Left kidney (tissue), 2 donors: Measurements from ENCODE around the gene TRAF3. TPM values are rescaled to one million over a fixed set of nuclear protein-coding genes. Genes with fewer than 3 reads are reported as not detected.
"Not testable (repeated sequence)": the region's sequence is repeated elsewhere in the genome, so short reads cannot be mapped to it uniquely, and the experiment has no call there.

Source experiments
- DNase-seq: peaks from one replicate; pipeline ENCODE4 v3.0.0-alpha.2; 2013
- polyA plus RNA-seq: library from polyadenylated mRNA; unstranded; fragments of 120-200 nt; gene quantifications from one replicate; pipeline ENCODE4 v1.2.1, GENCODE V29; 2013; ENCODE audit not compliant: insufficient read length

The TRAF3 gene
- polyA plus RNA-seq, 1 donor: 17.7 TPM

DNA sequence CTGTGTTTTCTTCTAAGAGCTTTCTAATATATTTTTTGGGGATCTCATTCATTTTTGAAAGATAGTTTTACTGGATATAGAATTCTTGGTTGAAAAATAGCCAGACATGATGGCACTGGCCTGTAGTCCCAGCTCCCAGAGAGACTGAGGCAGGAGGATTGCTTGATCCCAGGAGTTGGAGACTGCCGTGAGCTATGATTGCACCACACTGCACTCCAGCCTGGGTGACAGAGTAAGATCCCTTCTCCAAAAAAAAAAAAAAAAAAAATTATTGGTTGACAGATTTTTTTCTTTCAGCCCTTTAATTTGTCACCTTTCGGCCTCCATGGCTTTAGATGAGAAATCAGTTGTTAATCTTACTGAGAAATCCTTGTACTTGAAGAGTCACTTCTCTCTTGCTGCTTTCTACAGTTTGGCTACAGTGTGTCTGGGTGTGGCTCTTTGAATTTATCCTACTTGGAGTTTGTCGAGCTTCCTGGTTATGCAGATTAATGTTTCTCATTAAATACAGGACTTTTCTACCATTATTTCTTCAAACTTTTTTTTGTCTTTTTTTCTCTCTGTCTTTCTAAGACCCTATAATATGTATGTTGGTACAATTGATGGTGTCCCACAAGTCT, 85.0 kb downstream of the TRAF3 start:
- DNase-seq: no peak

DNA sequence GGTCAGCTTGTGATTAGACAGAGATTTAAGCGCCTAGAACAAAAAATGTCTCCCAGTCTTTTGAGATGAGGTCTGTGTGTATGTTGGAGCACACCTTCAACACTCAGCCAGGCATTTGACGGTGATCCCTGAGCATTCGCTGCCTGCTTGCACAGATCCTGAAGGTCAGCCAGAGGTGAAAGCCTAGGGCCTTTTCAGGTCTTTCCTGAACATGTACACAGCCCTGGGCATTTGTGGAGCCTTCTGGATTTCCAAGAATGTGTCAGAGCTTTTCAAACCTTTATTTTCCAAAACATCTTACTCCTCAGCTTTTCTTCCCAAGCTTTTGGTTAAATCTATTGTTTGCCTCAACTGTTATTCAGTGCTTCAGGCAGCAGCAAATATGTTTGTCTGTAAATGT, 86.1 kb downstream of the TRAF3 start:
- no peak for DNase-seq

DNA sequence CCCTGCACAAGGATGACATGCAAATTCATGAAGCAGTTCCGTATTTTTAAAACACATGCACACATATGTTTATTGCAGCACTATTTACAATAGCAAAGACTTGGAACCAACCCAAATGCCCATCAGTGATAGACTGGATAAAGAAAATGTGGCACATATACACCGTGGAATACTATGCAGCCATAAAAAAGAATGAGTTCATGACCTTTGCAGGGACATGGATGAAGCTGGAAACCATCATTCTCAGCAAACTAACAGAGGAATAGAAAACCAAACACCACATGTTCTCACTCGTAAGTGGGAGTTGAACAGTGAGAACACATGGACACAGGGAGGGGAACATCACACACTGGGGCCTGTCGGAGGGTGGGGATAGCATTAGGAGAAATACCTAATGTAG, 88.7 kb downstream of the TRAF3 start:
- DNase-seq: not testable (repeated sequence)

DNA sequence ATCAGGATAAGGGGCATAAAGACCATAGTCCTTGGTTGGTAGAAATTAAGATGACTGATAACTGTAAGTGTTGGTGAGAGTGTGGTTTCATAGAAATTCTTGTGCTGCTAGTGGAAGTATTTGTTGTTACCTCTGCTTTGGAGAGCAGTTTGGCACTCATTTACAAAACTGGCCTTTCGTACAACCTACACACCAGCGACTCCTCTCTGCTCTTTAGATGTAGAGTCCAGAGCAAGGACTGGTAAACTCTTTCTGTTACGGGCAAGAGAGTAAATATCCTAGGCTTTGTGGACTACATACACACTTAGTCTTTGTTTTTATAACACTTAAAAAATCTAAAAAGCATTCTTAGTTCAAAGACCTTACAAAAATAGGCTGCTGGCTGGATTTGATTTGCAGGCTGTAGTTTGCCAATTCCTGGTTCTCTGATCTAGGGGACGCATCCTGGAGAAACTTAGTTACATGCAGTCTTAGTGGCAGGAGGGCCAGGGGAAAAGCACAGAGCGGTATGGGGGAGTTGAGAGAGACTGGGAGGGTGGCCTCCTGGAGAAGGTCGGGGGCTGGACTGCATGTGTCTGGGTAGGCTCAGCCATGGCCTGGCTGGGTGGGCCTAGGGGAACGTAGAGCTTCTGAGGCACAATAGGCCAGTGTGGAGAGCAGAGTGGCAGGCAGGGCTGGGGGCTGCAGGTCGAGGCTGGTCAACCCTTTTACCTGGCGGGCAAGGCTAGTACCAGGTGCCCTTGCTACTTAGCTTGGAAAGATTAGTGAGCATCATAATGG, 89.9 kb downstream of the TRAF3 start:
- DNase-seq: no peak

DNA sequence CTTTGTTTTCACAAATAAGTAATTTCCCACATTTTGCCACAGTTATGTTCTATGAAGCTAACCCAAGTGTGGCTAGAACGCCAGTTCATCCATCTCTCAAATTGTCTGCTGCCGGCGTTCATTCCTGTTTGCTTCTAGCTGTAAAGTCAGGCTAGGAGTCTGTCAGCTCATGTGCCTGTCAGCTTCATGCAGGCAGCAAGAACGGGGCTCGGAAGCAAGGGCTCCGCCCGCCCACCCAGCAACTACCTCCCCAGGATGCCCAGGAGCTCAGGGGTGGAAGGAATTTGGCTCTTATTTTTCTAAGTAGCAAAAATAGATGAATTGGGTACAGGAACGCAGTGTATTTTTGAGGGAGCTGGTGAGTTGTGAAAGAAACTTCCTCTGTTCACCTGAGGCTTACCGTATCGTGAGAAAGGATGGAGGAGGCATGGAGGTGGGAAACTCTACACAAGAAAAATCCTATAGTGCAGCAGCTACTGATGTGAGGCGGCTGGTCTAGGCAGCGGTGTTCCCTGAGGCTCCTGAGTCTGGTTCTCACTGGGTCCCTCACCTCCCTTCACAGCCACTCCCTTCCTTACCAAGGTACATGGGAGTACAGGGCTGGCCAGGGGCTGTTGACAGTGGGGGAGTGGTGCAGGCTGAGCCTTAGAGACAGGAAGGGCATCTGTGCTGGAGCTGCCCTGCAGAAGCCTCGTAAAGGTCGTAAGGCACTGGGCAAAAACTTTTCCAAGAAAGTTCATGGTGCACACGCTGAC, 90.8 kb downstream of the TRAF3 start:
- DNase-seq: no peak

DNA sequence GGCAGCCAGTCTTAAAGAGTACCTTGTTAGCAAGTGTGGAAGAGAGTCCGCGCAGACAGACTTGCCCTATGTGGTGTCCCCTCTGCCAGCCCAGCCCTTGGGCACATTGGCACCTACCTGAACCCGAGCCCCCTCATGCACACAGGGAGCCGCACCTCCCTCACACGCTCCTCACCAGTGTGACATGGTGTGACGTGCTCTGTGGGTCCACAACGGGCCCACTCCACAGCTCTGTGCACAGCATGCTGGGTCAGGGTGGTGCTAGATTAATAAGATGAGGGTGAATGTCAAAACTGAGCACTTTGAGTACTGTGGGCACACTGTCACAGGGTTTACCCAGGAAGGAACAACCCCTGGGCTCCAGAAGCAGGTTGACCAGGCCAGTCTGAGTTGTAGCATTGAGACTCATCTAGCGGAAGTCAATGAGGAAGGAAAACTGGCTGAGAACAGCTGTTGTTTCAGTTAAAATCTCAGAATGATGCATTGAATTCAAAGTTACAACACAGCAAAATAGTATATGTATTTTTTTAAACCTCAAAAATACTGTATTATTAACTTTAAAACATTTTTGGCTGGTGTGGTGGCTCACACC, 91.8 kb downstream of the TRAF3 start:
- DNase-seq: no peak

DNA sequence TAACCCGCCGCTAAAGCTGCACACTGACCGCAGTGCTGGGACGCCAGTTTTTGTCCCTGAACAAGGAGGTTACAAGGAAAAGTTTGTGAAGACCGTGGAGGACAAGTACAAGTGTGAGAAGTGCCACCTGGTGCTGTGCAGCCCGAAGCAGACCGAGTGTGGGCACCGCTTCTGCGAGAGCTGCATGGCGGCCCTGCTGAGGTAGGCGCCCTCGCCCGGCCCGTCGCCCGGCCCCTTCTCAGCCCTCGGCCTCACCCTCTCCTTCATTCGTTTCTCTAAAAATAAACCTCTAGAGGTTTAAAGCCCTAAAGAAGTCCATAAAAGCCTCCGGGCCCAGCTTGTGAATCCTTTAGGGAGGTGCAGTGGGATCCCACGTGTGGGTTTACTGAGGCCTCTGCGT, 93.0 kb downstream of the TRAF3 start:
- DNase-seq: no peak

DNA sequence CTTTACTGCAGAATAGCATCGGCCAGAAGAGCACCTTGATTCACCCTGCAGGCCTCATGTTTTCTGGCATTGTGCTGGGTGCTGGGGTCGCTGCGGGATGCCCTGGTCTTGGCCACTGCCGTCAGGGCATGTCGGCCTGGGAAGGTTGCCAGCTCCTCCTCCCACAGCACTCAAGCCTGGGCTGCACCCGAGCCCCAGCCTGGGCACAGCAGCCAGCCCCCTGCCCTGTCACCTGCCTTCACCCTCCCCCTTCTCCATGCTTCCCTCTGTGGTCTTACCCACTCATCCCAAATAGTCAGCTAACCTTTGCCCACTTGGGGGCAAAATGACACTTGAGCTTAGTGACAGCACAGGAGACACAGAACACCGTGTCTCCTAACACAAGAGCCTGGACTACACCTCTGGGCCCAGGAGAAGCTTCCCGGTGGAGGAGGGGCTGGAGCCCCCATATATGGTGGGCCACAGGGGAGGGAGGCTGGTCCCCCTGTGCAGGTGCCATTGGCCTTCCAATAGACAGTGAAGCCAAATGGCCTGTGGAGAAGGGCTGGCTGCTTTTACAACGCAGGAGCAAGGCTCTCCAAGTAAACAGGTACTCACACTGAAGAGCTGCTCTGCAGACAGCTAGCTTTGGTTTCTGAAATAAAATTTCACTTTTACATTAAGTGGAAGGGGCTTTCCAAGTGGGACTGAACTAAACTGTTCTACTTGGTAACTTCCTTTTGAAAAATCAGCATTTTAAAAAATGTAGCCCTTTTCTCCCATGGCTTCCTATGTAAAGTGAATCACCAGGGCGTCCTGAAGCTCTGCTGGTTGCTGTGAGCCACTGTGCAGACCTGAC, 94.0 kb downstream of the TRAF3 start:
- no peak for DNase-seq

DNA sequence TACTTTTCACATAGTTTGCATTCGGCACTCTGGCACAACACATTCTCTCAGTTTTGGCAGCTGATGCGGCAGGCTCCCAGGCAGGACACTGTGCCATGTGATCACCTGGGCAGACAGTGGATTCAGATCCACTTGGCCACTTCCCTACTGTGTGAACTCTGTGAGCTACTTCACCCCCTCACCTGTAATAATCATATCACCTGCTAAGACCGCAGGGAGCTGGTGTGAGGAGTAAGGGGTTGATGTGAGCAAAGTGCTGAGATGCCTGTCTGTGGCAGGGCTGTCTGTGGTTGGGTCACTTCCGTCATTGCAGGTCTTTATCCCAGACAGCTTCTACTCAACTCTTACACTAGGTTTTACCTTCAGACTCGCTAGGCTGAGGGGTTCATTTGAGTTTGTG, 94.8 kb downstream of the TRAF3 start:
- DNase-seq: no peak

DNA sequence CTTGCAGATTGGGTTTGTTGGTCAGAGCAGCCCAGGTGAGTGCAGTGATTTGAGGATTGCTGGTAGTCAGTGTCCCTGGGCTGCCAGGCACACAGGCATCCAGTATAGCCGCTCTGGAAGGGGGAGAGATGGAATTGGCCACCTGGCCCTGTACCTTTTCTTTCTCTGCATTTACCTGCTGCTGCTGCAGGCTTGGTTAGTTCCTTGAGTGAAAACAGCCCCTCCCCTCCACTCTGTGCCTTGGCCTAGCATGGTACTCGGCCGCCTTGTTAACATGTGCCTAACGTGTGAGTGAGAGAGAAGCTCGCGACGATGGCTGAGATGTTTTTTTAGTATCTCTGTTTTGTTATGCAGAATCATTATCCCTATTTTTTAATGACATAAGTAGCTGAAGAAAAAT, 95.9 kb downstream of the TRAF3 start:
- DNase-seq: no peak

DNA sequence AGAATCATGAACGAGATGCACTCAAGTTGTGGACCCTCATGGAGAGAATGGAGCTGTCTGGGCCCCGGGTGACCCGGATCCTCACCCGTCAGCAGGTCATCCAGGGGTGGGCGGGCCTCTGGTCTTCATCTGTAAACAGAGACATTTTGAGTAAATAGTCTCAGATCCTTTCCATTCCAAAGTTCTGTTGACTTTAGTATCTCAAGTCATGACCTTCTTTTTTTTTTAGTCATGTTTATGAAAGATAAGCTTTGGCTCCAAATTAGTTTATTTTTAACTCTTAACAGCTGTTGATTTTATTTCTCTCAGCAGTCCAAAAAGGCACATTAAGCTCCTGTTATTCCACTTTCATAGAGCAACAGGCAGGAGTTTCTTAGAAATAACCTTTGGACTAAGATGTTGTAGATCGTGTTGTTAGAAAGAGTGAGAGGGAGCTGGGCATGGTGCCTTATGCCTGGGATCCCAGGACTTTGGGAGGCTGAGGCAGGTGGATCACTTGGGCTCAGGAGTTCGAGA, 96.4 kb downstream of the TRAF3 start:
- no peak for DNase-seq

DNA sequence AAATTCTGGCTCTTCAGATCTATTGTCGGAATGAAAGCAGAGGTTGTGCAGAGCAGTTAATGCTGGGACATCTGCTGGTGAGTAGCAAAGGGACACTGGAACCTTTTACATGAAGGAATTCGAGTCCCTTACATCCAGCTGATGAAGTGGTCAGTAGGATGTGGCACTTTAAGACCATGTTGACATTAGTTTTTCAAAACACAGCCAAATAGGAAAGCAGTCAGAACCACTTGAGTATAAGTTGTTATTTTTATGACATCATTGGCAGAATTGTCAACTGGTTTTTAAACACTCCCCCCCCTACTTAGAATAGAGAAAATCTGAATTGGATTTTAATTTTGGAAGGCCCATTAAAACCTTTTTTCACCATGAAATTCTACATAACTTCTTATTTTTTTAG, 98.4 kb downstream of the TRAF3 start:
- DNase-seq: no peak

DNA sequence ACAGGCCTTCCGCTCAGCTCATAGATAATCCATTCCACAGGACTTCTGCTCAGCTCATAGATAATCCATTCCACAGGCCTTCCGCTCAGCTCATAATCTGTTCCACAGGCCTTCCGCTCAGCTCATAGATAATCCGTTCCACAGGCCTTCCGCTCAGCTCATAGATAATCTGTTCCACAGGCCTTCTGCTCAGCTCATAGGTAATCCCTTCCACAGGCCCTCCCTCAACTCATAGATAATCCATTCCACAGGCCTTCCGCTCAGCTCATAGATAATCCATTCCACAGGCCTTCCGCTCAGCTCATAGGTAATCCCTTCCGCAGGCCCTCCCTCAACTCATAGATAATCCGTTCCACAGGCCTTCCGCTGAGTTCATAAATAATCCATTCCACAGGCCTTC, 100.3 kb downstream of the TRAF3 start:
- DNase-seq: not testable (repeated sequence)

DNA sequence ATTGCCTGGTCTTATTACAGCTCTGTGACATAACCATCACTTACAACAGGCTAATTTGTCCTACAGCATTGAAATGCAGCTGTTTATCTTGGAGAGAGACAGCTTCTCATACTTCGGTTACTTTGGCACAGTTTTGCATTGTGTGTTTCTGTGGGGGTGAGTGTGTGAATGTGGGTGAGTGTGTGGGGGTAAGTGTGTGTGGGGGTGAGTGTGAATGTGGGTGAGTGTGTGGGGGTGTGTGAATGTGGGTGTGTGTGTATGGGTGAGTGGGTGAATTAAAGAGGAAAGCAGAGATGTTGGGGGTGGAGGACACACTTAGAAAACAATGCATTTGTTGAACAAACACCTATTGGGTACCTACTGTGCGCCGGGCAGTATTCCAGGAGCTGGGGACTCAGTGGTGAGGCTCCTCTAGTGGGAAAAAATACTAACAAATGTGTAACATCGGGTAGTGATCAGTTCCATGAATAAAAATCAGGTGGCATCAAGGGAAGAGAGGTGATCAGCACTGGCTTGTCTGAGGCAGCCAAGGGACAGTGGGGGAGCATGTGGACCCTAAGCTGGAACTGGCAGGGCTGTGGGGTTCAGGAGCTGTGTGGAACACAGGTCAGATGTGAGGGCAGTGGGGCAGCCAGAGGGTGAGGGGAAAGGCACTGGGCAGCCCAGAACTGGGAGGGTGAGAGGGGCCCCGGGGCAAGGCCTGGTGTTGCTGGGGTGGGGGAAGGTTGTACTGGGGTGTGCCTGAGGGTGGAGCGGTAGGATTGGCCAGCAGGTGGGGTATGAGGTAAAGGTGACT, 101.1 kb downstream of the TRAF3 start:
- no peak for DNase-seq

DNA sequence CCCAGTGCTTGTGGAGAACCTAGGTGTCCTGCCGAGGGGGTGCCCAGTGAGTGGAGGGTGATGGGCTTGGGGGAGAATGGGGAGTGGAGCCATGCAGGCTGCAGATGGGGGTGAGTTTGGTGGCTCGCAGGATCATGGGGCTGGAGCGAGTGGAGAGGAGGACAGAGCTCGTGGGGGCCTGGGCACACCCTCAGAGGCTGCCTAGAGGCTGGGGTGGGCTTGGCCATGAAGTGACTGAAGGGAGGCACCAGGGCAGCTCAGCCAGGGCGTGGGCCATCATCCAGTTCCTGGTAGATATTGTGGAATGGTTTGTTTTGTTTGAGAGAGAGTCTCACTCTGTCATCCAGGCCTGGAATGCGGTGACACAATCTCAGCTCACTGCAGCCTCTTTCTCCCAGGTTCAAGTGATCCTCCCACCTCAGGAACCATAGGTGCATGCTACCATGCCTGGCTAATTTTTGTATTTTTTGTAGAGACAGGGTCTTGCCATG, 101.8 kb downstream of the TRAF3 start:
- DNase-seq: no peak

DNA sequence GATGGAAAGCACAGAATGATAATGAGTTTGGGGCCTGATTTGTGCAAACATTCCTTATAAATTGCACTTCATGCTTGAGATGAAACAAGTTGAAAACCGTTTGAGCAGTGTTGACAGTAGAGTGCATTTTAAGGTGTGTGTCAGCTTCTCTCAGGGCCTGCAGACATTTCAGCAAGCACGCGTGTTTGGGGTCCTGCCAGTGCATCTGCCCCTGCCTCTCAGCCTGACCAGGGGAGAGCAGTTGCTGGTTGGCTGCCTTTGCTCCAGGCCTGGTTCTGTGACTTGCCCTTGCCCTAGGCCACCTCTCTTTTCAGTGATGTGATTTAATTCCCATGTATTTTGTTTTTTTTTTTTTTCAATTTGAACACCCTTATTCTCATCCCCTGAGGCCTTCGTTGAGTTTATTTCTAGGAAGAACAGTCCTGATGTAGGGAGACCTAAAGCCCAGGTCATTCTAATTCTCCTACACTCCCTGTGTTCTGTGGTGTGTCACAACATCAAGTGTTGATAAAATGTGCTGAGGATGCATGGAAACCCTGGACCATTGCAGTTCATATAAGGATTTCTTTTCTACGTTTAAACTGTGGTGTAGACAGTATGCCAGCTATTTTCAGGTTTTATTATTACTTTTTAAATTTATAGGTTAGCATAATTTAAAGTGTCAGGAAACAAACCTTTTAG, 105.1 kb downstream of the TRAF3 start:
- DNase-seq: no peak

DNA sequence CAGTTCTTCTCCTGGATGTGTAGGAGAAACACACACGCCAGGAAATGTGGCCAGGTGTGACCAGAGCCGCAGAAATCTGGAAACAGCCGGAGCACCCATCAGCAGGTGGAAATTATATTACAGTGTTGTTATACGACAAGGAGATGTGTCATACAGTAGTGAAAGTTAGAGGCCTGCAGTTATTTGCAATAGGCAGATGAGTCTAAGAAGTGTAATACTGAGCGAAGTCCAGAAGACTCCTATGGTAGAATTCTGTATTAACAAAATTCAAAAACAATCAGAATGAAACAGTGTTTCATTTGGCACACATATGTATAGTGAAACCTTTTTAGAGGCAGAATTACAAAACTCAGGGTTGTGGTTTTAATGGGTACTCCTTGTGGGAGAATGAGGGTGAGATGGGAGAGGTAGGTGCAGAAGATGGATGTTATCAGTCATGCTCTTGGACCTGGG, 105.9 kb downstream of the TRAF3 start:
- no peak for DNase-seq

DNA sequence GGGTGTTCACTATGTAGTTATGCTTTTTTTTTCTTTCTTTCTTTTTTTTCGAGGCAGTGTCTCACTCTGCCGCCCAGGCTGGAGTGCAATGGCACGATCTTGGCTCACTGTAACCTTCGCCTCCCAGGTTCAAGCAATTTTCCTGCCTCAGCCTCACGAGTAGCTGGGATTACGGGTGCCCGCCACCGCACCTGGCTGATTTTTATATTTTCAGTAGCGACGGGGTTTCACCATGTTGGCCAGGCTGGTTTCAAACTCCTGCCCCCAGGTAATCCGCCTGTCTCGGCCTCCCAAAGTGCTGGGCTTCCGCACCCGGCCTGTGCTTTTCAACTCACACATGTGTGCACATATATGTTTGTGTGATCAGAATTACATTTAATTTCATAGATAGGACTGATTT, 106.3 kb downstream of the TRAF3 start:
- no peak for DNase-seq

DNA sequence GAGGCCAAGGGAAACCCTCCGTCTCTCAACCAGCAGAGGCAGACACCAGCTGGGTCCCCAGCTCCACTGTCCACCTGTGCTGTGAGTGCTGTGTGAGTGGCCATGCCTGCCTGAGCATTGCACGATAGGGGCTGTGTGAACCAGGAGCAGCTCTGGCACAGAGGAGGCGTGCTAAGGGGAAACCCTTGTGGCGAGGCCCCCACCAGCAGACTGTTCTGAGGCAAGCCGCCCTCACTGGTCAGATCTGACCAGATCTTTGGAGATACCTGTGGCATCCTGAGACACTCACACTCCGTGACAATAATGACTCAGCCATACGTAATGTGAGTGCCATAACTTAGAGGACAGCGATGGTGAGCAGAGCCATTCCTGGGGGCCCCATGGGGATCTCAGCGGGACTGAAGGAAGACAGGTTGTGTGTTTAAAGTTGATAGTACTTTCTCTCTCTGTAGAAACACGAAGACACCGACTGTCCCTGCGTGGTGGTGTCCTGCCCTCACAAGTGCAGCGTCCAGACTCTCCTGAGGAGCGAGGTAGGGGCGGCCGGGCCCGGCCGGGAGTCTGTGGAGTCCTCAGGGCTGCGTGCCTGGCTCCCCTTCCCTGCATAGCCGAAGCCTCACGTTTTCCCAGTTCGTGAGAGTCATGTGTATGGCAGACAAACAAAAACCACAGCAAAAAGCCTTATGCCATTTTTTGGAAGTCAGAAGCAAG, 108.6 kb downstream of the TRAF3 start:
- DNase-seq: no peak
